ENCODE measurements around the gene SLC27A1. TPM values are rescaled to one million over a fixed set of nuclear protein-coding genes. Genes with fewer than 3 reads are reported as not detected.

Gene SLC27A1
- polyA plus RNA-seq (2012; rRNA removed): 15.0 and 16.8 TPM in 2 replicates
- polyA plus RNA-seq (2012; cell fraction: cytosol; rRNA removed): 4.7 and 8.1 TPM in 2 replicates
- polyA plus RNA-seq (2012; cell fraction: nucleus; rRNA removed): 57.5 and 73.2 TPM in 2 replicates

- Histone ChIP-seq H3K9me2 (no peaks in the 10 kb centered on the region), H3K79me2 (ENCODE audit: insufficient read depth) (peaks cover 34% of the 10 kb centered on the region), H3K4me1 (ENCODE audit: control insufficient read depth in 1 of 2, insufficient read depth in 2 of 2, low read depth in 1 of 2, low read length in 1 of 2) (peaks cover 11 to 17% of the 10 kb centered on the region in 2 experiments; a peak in 3 of 4 replicates), H3K4me2 (peak within 1 kb of the TSS; percentile 93), H3K27ac (ENCODE audit: low read depth in 2 of 2, low read length in 1 of 2) (peak within 1 kb of the TSS; percentile 72 to 80), H2AFZ (ENCODE audit: low read depth) (peak within 1 kb of the TSS; percentile 90), H3K27me3 (ENCODE audit: insufficient read depth) (no peaks in the 10 kb centered on the region), H4K20me1 (ENCODE audit: insufficient read depth) (no peaks in the 10 kb centered on the region; the same call in 1 of the 2 replicates), H3K36me3 (replicated peaks in 1 of 2; ENCODE audit: control insufficient read depth in 1 of 2, insufficient read depth in 2 of 2, low read length in 1 of 2) (no peaks in the 10 kb centered on the region), H3K9me3 (no peaks in the 10 kb centered on the region), H3K4me3 (ENCODE audit: low read depth in 2 of 2, low read length in 1 of 2) (peak within 1 kb of the TSS; percentile 67 to 72), H3F3A (replicated peaks; ENCODE audit: insufficient read depth) (peaks cover 3% of the 10 kb centered on the region), H3K9ac (peak within 1 kb of the TSS; percentile 78)
- WGBS (ENCODE audit: low lambda C conversion rate): 1% methylated on average over 35 of the region's 67 CpGs
- DNase-seq: peak; percentile 96
- ChIA-PET POLR2A (interaction anchor here (0.5 to 1.0 kb wide), 5 partner anchors 13 to 374 kb away, joined by 3 to 5 read pairs (median 4); partner anchors contain the start of genes MVB12A and PGLS), CTCF (interaction anchor here (1.1 to 2.7 kb wide), 5 partner anchors 10 to 136 kb away, joined by 3 to 8 read pairs (median 6); partner anchors contain the start of gene PGLS)
- TF ChIP-seq NFIC (IDR thresholded peaks at IDR 0.05; ENCODE audit: borderline replicate concordance) (no peak), SMC3 (IDR thresholded peaks at IDR 0.05; ENCODE audit: low read depth, low read length) (no peak), ZBTB33 (IDR thresholded peaks at IDR 0.05; ENCODE audit: borderline replicate concordance, low read depth) (no peak), USF1 (IDR thresholded peaks at IDR 0.05; ENCODE audit: borderline replicate concordance, low read depth) (no peak), NRF1 (IDR thresholded peaks at IDR 0.05; ENCODE audit: low read depth, low read length) (peak; percentile 32), SIN3A (IDR thresholded peaks at IDR 0.05; ENCODE audit: borderline replicate concordance, low read depth, low read length) (0 out of 2 replicates have a peak, but pooled peaks have one; percentile 24), JUND (IDR thresholded peaks at IDR 0.05) (no peak), POLR2AphosphoS5 (IDR thresholded peaks at IDR 0.05; ENCODE audit: low read depth, low read length) (no peak), PBX3 (IDR thresholded peaks at IDR 0.05) (peak; percentile 97), MXI1 (IDR thresholded peaks at IDR 0.05; ENCODE audit: low read depth, low read length) (peak; percentile 60; the same call in 1 of the 2 replicates), FOSL2 (IDR thresholded peaks at IDR 0.05; ENCODE audit: borderline replicate concordance, low read depth) (no peak), CTCF (IDR thresholded peaks at IDR 0.05) (no peak), USF2 (IDR thresholded peaks at IDR 0.05; ENCODE audit: borderline replicate concordance, low read depth, low read length) (no peak), MEF2A (IDR thresholded peaks at IDR 0.05; ENCODE audit: borderline replicate concordance, low read depth) (no peak), YY1 (IDR thresholded peaks at IDR 0.05; ENCODE audit: low read depth) (no peak), ELF1 (IDR thresholded peaks at IDR 0.05) (no peak), CHD2 (IDR thresholded peaks at IDR 0.05; ENCODE audit: low read length, partially characterized antibody) (peak; percentile 37), TCF12 (IDR thresholded peaks at IDR 0.05) (no peak), TEAD4 (IDR thresholded peaks at IDR 0.05; ENCODE audit: borderline replicate concordance, insufficient read depth) (no peak), RCOR1 (IDR thresholded peaks at IDR 0.05; ENCODE audit: low read length) (0 out of 2 replicates have a peak, but pooled peaks have one; percentile 14), GABPA (IDR thresholded peaks at IDR 0.05; ENCODE audit: low read depth) (no peak), EZH2phosphoT487 (IDR thresholded peaks at IDR 0.05; ENCODE audit: borderline replicate concordance, low read depth) (no peak), RXRA (IDR thresholded peaks at IDR 0.05; ENCODE audit: borderline replicate concordance, low read depth) (no peak), GATA2 (CRISPR knock-in tag; IDR thresholded peaks at IDR 0.05) (no peak), EP300 (IDR thresholded peaks at IDR 0.05; ENCODE audit: borderline replicate concordance in 1 of 2, low read depth in 1 of 2, low read length in 1 of 2) (no peak), RAD21 (IDR thresholded peaks at IDR 0.05; ENCODE audit: low read length) (no peak), RFX5 (IDR thresholded peaks at IDR 0.05; ENCODE audit: low read length) (peak; percentile 73)
Observed at GRCh38 chr19:17470068-17470841, at the start of gene SLC27A1. Gene SLC27A1, plus strand, starts transcription at chr19:17470524. Its CDS starts 17 bp downstream, at chr19:17470541.
